Measurements from ENCODE around the gene ZNF32.
A peak's percentile ranks its signal among the peaks of the same experiment; 100 is the strongest.
"Not testable (repeated sequence)": the region's sequence is repeated elsewhere in the genome, so short reads cannot be mapped to it uniquely, and the experiment has no call there.

Gene ZNF32

GRCh38 chr10:43622038-43622437, 26.6 kb downstream of the ZNF32 start:
- DNase-seq = no peak

GRCh38 chr10:43619368-43619767, 29.3 kb downstream of the ZNF32 start:
- no peak for DNase-seq

GRCh38 chr10:43616697-43617370, 31.8 kb downstream of the ZNF32 start:
- DNase-seq = no peak

GRCh38 chr10:43610636-43611035, 38.0 kb downstream of the ZNF32 start:
- DNase-seq = no peak

- no peak for DNase-seq
Observed at GRCh38 chr10:43607199-43607573, 41.5 kb downstream of the ZNF32 start.

- peak; percentile 74 for DNase-seq
Observed at GRCh38 chr10:43606323-43607198, 42.1 kb downstream of the ZNF32 start, which contains the start of gene ZNF485. TSS of gene ZNF485 (plus strand) at chr10:43606438. CDS start at chr10:43607051, 613 bp downstream.

- no peak for DNase-seq
Observed at GRCh38 chr10:43605850-43606322, 42.8 kb downstream of the ZNF32 start.

- DNase-seq = not testable (repeated sequence)
Observed at GRCh38 chr10:43601576-43601975, 47.1 kb downstream of the ZNF32 start.

GRCh38 chr10:43599333-43599732, 49.3 kb downstream of the ZNF32 start:
- DNase-seq = no peak

GRCh38 chr10:43598446-43598845, 50.2 kb downstream of the ZNF32 start:
- DNase-seq = no peak

- no peak for DNase-seq
Observed at GRCh38 chr10:43596546-43596945, 52.1 kb downstream of the ZNF32 start.

- no peak for DNase-seq
Observed at GRCh38 chr10:43595739-43596298, 52.9 kb downstream of the ZNF32 start.

GRCh38 chr10:43594944-43595589, 53.6 kb downstream of the ZNF32 start:
- peak; percentile 11 for DNase-seq
